Activated gamma-delta T cell (primary cell): Measurements from ENCODE around the gene CWC27.

Source experiments
- DNase-seq: peaks from one replicate; lab custom pipeline; 2025; lab: John Stamatoyannopoulos, UW

Gene CWC27

DNA sequence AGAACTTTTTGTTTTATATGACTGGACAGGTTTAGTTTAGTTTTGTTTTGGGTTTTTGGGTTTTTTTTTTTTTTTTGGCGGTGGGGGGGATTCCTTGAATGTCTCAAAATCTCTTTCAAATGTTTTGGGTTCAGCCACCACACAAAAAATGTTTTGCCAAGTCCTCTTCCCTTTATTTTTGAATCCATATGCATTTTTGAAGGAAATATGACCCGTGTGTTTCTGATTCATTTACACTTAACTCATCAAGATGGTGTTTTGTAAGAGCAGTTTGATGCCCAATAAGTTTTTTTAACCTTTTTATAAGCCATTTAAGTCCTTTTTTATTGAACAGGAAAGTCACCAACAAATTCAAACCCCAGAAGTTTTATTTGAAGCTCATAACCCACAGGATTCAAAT, 209.8 kb downstream of the CWC27 start:
- DNase-seq, result no peak

DNA sequence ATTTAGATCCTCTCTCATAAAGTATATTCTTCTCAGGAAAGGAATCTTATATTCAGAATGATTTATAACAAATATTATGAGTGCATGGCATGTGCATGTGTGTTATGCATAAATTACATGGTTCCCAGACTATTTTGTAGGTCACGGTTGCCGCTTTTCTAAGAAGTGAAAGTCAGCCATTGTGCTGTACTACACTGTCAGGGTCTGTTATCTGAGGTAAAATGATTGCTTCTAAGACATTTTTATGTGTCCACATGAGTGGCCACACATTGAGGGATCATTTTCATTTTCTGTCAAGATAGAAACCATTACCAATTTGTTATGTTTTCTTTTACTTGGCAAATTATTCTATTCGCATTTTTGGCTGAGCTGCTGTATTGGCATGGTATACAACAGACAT, 210.8 kb downstream of the CWC27 start:
- DNase-seq, result no peak

DNA sequence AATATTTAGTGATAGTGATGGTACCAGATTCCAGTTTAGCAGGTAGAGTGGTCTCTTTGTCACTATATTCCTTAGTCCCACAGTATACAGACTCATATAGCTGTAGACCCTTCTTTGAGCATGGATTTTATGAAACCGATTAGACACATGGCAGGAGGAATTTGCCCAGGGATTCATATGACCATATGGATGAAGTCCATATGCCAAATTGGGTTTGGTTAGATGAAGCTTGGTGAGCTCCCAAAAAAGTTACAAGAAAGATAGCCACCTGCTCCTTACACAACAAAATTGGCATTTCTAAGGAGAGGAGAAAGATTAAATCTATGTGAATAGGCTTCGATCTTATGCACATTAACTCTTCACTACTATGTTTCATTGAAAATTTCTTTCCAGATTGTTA, 211.4 kb downstream of the CWC27 start:
- no peak for DNase-seq

DNA sequence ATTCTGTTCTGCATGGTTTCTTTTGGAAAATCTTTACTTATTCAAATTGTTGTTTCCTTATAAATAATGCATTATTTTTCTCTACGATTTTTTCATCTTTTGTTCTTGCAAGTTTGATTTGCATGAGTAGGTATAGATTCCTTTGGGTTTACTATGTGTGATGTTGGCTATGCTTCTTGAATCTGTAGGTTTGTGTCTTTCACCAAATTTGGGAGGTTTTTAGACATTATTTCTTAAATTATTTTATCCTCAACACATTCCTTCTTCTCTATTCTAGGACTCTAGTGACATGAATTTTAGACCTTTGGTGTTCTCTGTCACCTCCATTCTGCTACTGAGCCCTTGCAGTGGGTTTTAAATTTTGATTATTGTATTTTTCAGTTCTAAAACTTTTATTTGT, 219.0 kb downstream of the CWC27 start:
- DNase-seq, result no peak

DNA sequence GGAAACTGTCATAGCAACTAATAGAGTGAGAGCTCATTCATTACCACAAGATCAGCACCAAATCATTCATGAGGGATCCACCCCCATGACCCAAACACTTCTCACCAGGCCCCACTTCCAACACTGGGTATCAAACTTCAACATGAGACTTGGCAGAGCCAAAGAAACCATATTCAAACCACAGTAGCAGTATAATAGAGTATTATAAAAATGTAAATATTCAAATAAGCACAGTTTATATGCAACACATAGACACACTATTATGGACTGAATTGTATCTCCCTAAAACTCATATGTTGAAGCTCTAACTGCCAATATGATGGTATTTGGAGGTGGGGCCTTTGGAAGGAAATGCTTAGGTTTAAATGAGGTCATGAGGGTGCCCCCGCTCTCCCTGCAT, 240.5 kb downstream of the CWC27 start:
- DNase-seq, result no peak

DNA sequence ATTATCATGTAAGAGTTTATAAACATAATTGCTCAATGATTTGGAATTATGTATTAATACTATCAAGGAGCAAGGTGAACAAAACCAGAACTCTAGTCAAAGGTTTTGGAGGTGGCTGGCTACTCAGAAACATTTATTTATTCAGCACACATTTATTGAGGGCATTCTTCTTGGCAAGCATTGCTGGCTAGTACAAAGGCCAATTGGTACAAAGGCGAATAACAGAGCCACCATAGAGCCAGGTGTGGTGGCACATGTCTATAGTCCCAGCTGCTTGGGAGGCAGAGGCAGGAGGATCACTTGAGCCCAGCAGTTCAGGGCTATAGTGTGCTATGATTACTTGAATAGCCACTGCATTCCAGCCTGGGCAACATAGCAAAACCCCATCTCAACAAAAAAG, 242.1 kb downstream of the CWC27 start:
- DNase-seq, result no peak

DNA sequence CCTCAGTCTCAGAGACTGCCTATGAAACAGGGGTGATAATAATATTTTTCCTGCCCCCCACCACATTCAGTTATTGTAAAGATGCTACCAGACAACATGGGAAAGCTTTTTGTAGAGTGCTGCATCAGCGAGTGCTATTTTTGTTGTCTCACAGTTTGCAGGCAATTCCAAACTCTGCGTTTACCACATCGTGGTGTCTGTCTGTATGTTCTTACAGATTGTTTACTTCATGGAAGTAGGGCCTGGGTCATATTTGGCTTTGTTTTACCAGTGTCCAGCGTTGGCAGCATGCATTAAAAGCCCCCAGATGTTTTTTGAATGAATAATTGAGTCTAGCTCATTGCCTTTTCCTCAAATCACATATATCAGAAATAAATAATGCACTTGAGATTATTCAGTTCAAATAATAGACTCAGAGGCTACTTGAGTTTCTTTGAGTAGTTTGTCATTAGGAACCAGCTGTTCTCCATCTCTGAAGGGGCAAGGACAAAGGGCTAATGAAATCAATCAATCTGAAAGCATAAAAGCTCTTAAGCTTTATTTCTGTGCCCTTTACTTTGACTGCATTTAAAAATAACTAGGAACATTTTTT, 243.7 kb downstream of the CWC27 start:
- no peak for DNase-seq

DNA sequence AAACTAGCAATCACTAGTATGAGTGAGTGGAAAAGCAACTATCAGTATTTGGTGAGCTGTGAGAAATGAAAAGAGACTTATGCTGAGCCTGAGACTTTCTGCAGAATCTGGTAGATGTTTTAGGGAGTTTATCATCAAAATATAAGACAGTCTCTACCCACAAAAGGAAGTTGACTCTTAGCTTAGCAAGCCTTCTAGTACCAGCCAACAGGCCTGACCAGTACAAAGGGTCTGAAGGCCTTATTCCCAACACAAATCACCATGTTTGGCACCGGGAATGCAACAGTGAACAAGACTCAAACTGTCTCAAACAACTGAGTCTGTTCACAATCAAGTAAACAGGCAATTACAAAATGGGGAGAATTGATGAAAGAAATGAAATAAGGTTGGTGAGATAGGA, 244.4 kb downstream of the CWC27 start:
- DNase-seq, result no peak

DNA sequence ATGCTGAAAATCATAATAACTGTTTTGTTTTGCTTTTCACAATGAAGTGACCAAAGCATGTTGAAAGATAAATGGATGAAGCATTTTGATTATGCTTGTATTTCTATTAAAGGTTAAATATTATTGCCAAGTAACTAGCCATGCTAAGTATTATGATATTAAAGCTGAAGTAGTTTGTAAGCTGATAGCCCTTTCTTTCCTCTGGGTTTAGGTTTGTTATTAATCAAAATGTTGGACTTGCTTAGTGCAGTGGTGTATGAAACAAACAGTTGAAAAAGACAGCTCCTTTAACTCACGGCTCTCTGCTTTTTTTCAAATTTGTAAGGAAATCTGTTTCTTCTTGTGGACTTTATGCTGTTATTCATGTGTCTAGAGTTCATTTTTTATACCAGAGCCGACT, 246.0 kb downstream of the CWC27 start:
- DNase-seq, result no peak

DNA sequence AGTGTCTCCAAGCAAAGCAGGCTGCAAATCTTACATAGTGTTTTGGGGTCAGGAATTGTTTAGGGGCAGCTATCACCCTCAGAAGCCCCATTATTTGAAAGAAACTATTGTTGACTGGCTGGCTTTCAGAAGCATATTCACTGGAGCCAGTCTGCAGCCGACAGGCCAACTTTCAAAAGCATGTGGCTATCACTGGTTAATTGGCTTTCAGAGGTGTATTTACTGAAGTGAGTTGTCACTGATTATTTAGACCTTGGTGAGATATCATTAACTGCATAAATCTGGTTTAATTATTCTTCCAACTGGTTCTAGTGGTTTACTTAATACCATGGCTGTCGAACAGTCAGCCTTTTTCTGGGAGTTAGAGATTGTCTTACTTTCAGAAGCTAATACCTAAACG, 247.0 kb downstream of the CWC27 start:
- DNase-seq, result no peak

DNA sequence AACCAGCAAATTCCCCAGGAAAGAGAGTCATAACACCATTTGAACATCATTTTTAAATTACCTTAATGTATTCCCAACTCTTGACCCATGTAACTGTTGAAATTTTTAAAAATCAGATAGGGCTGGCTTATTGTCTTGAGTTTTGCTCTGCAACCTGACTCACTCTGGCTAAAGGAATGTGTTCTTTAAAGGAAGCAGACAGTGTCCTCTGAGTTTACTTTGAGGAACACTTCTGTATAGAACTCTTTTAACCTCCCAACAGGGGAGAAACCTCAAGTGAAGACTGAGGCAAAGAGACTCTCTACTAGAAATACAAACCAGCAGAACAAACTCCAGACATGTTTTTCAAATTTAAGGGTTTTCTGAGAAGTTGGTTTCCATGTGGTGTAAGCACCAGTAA, 248.9 kb downstream of the CWC27 start:
- DNase-seq, result no peak

DNA sequence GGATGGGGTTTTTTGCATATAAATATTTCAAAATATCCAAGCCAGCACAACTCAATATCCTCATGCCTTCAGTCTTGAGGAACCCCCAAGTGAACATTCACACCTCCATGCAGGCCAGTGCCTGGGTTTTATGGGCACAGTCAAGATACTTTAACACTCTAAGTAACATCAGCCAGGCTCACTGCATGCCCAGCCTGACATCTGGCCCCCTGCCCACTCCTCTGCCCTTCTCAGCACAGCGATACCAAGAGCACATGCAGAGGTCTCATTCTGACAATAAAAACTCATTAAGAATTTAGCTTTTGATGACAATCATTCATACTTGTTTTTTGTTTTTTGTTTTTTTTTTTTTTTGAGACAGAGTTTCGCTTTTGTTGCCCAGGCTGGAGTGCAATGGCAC, 250.0 kb downstream of the CWC27 start:
- no peak for DNase-seq

DNA sequence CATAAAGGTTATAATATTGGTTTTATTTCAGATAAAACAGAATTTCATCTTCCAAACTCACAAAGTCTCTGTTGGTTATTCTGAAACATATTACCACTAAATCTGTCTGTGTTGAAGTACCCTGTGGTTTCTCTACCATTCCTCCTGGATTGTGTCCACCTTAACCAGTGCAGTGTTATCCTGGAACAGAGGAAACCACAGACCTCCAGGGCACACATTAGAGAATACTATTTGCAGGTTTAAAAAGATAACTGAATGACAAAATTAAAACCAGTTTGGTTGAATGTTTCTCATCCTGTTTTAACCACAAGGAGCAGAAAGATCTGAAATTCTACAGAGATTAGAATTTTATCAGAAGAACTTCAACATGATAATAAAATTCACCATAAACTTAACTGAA, 251.8 kb downstream of the CWC27 start:
- no peak for DNase-seq

DNA sequence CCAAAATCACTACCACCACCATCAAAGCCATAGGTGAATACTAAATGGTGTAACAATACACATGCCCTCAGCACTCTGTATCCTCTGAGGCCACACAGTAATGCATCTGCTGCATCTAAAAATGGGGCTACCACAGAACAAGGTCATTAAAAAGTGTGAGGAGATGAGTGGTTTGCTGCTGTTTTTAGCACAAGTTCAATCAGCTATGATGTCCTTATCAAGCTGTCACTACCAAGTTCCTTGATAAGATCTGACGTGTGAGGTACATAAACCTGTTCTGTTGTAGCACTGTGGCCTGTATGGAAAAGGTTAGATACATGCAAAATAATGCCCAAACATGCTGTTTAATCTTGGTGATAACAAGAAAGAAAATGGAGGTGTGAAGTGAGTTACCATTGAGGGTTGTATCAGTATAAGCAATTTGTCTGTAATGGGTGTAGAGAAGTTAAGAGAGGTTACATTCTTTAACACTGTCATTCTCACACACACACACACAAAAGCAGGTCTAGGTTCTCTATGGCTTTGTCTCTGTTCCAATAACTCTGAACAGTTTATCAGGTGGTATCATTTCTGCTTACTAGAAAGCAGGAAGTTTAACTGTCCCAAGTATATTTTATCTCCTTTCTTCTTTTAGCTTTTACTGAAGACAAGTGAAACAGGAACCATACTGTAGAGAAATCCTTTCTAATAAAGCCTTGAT, 252.9 kb downstream of the CWC27 start:
- no peak for DNase-seq

DNA sequence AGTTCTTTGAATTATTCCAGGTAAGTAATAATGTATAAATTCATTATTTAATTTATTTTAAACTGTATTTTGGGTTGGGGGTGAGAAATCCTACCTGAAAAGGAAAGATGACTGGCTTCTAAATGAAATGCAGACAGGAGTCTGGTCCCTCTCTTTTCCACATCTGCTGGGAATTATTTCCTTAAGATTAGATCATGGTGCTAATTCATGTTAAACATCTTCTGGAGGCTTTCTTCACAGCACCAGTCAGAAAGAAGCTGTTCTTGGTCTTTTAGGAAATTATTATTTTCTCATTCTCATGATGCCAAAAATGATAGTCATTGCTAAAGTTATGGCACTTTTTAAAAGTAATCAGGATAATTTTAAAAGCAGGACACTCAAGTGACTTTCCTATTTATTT, 254.2 kb downstream of the CWC27 start:
- DNase-seq, result no peak

DNA sequence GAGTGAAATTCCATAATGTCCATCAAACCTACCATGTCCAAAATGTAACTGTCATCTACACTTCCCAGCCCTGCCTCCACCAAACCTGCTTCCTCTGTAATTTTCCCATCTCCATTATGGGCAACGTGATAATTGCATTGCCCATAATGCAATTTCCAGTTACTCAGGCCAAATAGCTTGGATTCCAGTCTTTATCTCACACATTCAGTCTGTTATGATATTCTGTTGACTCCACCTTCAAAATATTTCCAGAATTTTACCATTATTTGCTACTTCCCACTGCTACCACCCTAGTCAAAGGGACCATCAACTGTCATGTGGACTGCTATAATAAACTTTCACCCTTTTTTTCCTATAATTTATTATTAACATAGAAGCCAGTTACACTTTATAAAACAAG, 256.0 kb downstream of the CWC27 start:
- DNase-seq, result no peak

DNA sequence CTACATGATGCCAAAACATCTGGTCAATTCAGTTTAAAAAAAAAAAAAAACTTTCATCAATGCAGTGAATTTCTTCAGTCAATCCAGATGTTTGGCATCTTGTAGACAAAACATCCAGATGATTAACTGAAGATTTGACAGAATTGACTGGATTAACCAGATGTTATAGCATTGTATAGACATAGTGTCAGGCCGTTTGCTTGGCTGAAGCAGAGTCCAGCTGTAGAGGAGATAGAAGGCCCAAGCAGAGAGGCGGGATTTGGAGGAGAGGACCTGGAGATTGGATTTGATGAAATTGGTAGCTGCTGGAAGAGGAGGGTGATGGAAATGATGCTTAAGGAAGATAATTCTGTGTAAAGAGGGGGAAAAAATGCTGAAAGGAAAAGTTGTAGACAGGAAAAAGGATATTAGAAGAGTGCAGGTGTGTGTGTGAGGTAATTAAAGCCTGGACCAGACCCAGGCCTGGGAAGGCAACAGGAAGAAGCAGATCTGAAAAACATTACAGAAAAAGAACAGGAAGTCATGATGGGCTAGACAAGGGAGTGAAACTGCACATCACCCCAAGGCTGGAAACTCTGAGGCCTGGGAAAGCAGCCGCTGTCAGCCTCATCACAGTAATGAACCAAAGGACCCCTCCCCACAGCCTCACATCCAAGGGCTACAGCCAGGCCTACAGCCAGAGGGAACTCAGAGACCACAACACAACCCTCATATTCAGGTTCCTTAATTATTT, 258.3 kb downstream of the CWC27 start:
- no peak for DNase-seq

DNA sequence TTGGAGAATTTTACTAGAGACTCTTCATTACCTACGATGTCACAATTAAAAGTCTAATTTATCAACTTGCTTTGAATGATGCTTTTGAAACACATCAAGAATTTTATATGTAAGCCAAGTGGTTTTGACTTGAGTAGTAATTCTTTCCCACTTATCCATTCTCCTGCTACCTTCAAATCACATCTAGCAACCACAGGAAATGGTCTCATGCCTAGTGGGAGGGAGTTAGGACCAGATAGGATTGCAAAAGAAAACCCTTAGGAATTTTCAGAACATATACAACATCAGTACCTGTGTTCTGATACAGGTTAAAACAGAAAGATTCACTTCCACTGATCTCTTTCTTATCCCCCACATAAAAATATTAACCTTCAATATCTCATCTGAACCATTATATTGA, 260.4 kb downstream of the CWC27 start:
- DNase-seq, result no peak

DNA sequence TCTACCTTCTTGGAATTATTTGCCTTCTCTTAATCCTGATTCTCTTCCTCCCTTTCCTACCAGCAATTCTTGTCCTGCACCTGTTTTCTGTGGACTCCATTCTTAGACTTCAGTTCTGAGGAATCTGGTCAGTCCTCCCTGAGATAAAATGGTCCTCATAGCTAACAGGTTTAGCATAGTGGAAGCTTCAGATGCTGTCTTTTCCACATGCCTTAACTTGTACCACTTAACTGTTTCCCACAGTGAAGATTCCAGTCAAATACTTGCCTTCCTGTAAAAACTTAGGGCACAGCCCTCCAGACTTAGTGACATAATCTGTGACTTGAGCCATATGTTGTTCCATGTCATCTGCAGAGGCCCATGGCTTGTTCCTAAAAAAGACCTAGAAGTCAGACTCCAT, 261.3 kb downstream of the CWC27 start:
- no peak for DNase-seq

DNA sequence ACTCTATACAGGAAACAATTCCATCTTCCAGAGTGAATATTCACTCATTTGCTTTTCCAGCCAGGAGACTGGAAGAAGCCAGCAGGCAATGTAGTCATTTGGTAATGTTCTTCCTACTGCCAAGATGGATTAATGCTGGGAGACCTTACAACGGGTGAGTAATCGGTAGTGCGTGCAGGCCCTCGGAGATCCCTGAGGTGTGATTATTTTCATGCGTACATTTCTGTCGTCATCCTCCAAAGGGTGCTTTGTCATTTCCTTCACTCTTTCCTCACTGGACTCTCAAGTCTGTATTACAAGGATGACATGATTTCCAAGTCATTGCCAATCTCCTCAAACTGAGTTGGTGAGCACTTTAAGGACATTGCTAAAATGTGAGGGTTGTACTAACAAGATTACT, 263.5 kb downstream of the CWC27 start:
- DNase-seq, result no peak

DNA sequence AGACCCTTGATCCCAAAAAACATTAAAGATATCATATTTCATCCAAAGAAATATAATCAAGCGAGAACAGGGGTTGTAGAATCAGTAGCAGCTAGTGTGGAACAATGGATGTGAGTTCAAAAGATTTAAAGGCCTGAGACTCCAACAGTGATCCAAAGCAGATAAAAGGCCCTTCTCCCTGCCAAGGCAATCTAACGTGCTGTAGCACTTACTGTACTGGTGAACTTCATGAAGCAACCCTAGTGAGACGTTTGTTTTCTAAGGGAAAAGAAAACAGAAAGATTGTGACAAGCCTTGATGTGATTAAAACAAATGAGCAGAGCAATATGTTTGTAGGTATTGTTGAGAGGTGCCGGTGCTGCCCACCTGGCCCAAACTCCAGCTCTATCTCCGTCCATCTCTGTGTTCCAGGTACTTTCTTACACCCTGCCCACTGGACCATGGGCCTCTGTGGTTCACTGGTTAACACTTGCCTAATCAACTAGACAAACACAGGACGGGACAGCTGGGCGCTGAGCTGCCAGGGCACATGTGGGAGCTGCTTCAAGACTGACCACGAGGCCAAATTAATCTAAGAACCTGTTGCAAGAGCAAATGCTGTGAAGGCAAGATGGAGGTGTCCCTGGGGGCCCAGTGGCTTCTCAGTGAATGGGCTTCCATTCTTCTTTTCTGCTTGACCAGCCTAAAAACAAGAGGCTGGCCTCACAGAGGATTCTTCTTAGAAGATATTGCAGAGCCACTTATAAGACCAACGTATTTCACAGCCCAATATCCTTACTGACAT, 265.5 kb downstream of the CWC27 start:
- no peak for DNase-seq

DNA sequence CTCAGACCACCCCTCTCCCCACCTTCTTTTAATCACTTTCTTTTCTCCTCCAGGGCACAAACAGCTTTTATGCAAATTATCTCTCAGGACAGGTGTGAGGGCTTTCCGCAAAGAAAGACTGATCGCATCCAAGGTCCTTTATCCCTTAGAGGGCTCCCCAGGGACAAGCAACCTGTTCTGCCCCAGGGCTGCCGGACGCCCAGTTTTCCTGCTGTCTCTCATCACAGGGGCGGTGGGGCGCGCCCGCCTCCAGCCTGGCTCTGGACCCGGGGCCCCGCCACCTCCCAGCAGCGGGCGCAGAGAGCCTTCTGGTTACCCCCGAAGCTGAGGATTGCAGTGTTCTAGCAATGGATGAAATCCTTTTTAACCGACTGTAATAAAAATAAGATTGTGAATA, 266.1 kb downstream of the CWC27 start:
- no peak for DNase-seq
